OCI-LY1 (cell line): ENCODE measurements around the gene MEIOC.

Experiments used
- H2AFZ ChIP-seq: fragments of 200-600 bp; sonication (generic), shearing (Covaris generic); 2 replicates; pipeline ENCODE4 v1.6.0; 2014; ENCODE audit warnings: antibody characterized with exemption, mild to moderate bottlenecking, low read length
- H3F3A ChIP-seq: fragments of 200-600 bp; sonication (generic), shearing (Covaris generic); 2 replicates; pipeline ENCODE4 v1.6.0; 2014; ENCODE audit warnings: mild to moderate bottlenecking, antibody characterized with exemption, low read length, moderate library complexity; ENCODE audit not compliant: insufficient read depth
- H3K27ac ChIP-seq: fragments of 200-600 bp; sonication (generic); 2 replicates; pipeline ENCODE4 v1.5.1; 2014; ENCODE audit warnings: low read length, mixed run types, mild to moderate bottlenecking, low read depth; ENCODE audit not compliant: poor library complexity, severe bottlenecking
- H3K27me3 ChIP-seq: fragments of 200-600 bp; sonication (generic); 2 replicates; pipeline ENCODE4 v1.6.0; 2014; ENCODE audit warnings: antibody characterized with exemption, mild to moderate bottlenecking, low read length, moderate library complexity; ENCODE audit not compliant: insufficient read depth
- H3K36me3 ChIP-seq: fragments of 200-600 bp; sonication (generic); 2 replicates; pipeline ENCODE4 v1.6.1; 2014; ENCODE audit warnings: mild to moderate bottlenecking, antibody characterized with exemption, low read length, moderate library complexity, mixed read lengths; ENCODE audit not compliant: insufficient read depth
- H3K4me1 ChIP-seq: fragments of 200-600 bp; sonication (generic); 2 replicates; pipeline ENCODE4 v1.5.1; 2014; ENCODE audit warnings: mild to moderate bottlenecking, low read length, moderate library complexity; ENCODE audit not compliant: insufficient read depth, severe bottlenecking
- H3K4me2 ChIP-seq: fragments of 200-600 bp; sonication (generic), shearing (Covaris generic); 2 replicates; pipeline ENCODE4 v1.6.1; 2014; ENCODE audit warnings: low read length
- H3K4me3 ChIP-seq: fragments of 200-600 bp; sonication (generic); 2 replicates; pipeline ENCODE4 v1.5.1; 2014; ENCODE audit warnings: low read length, low read depth, mild to moderate bottlenecking, mixed read lengths; ENCODE audit not compliant: poor library complexity, severe bottlenecking
- H3K79me2 ChIP-seq: fragments of 200-600 bp; shearing (Covaris generic); 2 replicates; pipeline ENCODE4 v1.6.1; 2016; ENCODE audit warnings: mixed run types, low read length, mixed read lengths; ENCODE audit not compliant: insufficient read depth
- H3K9ac ChIP-seq: fragments of 200-600 bp; sonication (generic), shearing (Covaris generic); 2 replicates; pipeline ENCODE4 v1.6.1; 2014; ENCODE audit warnings: mild to moderate bottlenecking, low read length, mixed read lengths
- H3K9me2 ChIP-seq: fragments of 200-600 bp; sonication (generic), shearing (Covaris generic); 2 replicates; pipeline ENCODE4 v1.6.1; 2014; ENCODE audit warnings: low read depth, mild to moderate bottlenecking, low read length, mixed read lengths
- H3K9me3 ChIP-seq: fragments of 200-600 bp; shearing (Covaris generic); 2 replicates; pipeline ENCODE4 v1.6.1; 2014; ENCODE audit warnings: low read length, mixed read lengths
- H4K20me1 ChIP-seq: fragments of 200-600 bp; sonication (generic), shearing (Covaris generic); 2 replicates; pipeline ENCODE4 v1.6.0; 2016; ENCODE audit warnings: mild to moderate bottlenecking, low read length; ENCODE audit not compliant: insufficient read depth
- EZH2 ChIP-seq: fragments of 200-600 bp; sonication (generic), shearing (Covaris generic); IDR thresholded peaks from 2 replicates; pipeline ENCODE4 v1.8.0; 2017; ENCODE audit warnings: borderline replicate concordance, mixed run types, mild to moderate bottlenecking, antibody characterized with exemption, low read length, moderate library complexity, mixed read lengths
- TF ChIP-seq, protein P1 (sequence below): fragments of 200-600 bp; sonication (generic), shearing (Covaris generic); IDR thresholded peaks from 2 replicates; pipeline ENCODE4 v1.5.1; 2017; ENCODE audit warnings: mild to moderate bottlenecking, antibody characterized with exemption, low read length, moderate library complexity, mixed read lengths

MEIOC gene

DNA sequence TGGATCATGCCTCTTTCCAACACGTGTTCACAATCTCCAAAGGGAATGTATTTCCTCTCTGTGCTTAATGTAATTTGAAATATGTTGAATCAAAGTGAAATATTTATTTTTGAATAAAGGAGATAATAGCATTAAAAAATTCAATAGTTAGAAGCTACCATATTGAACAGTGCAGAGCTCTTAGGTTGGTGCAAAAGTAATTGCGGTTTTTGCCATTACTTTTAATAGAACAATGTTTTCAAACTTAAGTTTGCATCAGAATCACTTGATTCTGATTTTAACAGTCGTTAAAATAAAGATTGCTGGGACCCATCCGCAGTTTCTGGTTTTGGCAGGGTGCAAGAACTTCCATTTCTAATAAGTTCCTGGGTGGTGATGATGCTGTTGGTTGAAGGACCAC lies 10.0 kb upstream of the MEIOC start:
- peaks cover 4% of the 10 kb centered on the region; the same call in 1 of the 2 replicates for H3K27me3 ChIP-seq
- no peaks in the 10 kb centered on the region for H3K79me2 ChIP-seq
- TF ChIP-seq EZH2: no peak
- TF ChIP-seq, protein P1, sequence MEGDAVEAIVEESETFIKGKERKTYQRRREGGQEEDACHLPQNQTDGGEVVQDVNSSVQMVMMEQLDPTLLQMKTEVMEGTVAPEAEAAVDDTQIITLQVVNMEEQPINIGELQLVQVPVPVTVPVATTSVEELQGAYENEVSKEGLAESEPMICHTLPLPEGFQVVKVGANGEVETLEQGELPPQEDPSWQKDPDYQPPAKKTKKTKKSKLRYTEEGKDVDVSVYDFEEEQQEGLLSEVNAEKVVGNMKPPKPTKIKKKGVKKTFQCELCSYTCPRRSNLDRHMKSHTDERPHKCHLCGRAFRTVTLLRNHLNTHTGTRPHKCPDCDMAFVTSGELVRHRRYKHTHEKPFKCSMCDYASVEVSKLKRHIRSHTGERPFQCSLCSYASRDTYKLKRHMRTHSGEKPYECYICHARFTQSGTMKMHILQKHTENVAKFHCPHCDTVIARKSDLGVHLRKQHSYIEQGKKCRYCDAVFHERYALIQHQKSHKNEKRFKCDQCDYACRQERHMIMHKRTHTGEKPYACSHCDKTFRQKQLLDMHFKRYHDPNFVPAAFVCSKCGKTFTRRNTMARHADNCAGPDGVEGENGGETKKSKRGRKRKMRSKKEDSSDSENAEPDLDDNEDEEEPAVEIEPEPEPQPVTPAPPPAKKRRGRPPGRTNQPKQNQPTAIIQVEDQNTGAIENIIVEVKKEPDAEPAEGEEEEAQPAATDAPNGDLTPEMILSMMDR: no peak

DNA sequence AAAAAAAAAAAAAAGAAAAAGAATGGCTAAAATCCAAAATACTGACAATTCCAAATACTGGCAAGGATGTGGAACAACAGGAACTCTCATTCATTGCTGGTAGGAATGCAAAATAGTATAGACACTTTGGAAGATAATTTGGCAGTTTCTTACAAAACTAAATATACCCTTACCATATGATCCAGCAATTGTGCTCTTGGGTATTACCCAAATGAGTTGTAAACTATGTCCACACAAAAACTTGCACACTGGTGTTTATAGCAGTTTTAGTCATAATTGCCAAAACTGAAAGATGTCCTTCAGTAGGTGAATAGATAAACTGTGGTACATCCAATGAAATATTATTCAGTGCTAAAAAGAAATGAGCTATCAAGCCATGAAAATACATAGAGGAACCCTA lies 8.5 kb upstream of the MEIOC start:
- Histone ChIP-seq H3K79me2 (no peaks in the 10 kb centered on the region), H3K4me3 (no peak overlapping the region), H3K4me2 (no peak overlapping the region), H3K9me2 (no peaks in the 10 kb centered on the region), H3F3A (no peaks in the 10 kb centered on the region), H3K9me3 (no peaks in the 10 kb centered on the region), H3K9ac (no peak overlapping the region), H3K36me3 (no peaks in the 10 kb centered on the region), H3K4me1 (no peaks in the 10 kb centered on the region), H3K27me3 (peaks cover 4% of the 10 kb centered on the region; the same call in 1 of the 2 replicates), H2AFZ (no peak overlapping the region), H3K27ac (no peak overlapping the region), H4K20me1 (no peaks in the 10 kb centered on the region)
- TF ChIP-seq, protein P1: no peak
- no peak for TF ChIP-seq EZH2

More for the DNA sequence above, 10.0 kb upstream of the MEIOC start:
- Histone ChIP-seq H2AFZ (no peak overlapping the region), H3K9ac (no peak overlapping the region), H3K9me3 (no peaks in the 10 kb centered on the region), H3F3A (no peaks in the 10 kb centered on the region), H4K20me1 (no peaks in the 10 kb centered on the region), H3K4me3 (no peak overlapping the region), H3K27ac (no peak overlapping the region), H3K9me2 (no peaks in the 10 kb centered on the region), H3K4me1 (no peaks in the 10 kb centered on the region), H3K4me2 (no peak overlapping the region), H3K36me3 (no peaks in the 10 kb centered on the region)

DNA sequence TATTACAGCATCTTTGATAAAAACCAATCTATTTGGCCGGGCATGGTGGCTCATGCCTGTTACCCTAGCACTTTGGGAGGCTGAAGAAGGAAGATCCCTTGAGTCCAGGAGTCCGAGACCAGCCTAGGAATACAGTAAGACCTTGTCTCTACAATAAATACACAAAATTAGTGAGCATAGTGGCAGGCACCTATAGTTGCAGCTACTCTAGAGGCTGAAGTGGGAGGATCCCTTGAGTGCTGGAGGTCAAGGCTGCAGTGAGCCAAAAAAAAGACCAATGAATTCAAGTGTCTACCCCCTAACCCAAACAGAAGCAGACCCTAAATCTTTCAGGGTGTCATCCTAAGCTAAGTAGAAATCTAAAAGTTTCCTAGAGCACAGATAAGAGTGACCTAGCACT lies 7.3 kb upstream of the MEIOC start:
- Histone ChIP-seq H3K79me2 (no peaks in the 10 kb centered on the region), H3K9me2 (no peaks in the 10 kb centered on the region), H3K27ac (no peak overlapping the region), H3K27me3 (peaks cover 4% of the 10 kb centered on the region; the same call in 1 of the 2 replicates), H4K20me1 (no peaks in the 10 kb centered on the region), H3K9me3 (no peaks in the 10 kb centered on the region), H3F3A (no peaks in the 10 kb centered on the region), H3K4me3 (no peak overlapping the region), H3K4me1 (no peaks in the 10 kb centered on the region), H2AFZ (no peak overlapping the region), H3K36me3 (no peaks in the 10 kb centered on the region), H3K9ac (no peak overlapping the region), H3K4me2 (no peak overlapping the region)
- no peak for TF ChIP-seq EZH2
- TF ChIP-seq, protein P1: no peak
